K562 (cell line): ENCODE results near the gene GTF2A2. TPM values are rescaled to one million over a fixed set of nuclear protein-coding genes. Genes with fewer than 3 reads are reported as not detected.

ENCODE experiments used
- CBFB ChIP-seq: sonication (generic); formaldehyde crosslinking; IDR thresholded peaks from 2 replicates; pipeline ENCODE4 v1.4.0; 2020; ENCODE audit warnings: mild to moderate bottlenecking, missing genetic modification reagents
- CBX3 ChIP-seq, 2 experiments: IDR thresholded peaks; 1 replicate in 1 of 2; 2 replicates in 1 of 2; pipeline ENCODE4 v1.6.1; 2012; ENCODE audit warnings: inconsistent platforms in 2 of 2, low read length in 2 of 2, borderline replicate concordance in 1 of 2, control low read depth in 1 of 2
- CREB5 ChIP-seq: fragments of 250-450 bp; sonication (Bioruptor Pico); IDR thresholded peaks from 2 replicates; pipeline ENCODE4 v1.5.0; 2020; ENCODE audit warnings: mild to moderate bottlenecking
- CXXC5 ChIP-seq: fragments of 250-450 bp; sonication (Bioruptor Pico); IDR thresholded peaks from 2 replicates; pipeline ENCODE4 v1.8.0; 2022; ENCODE audit warnings: inconsistent platforms, mild to moderate bottlenecking, moderate library complexity
- EWSR1 ChIP-seq: fragments of 450-650 bp; IDR thresholded peaks from 2 replicates; pipeline ENCODE4 v1.6.1; 2018; ENCODE audit warnings: borderline replicate concordance, mild to moderate bottlenecking, low read depth, moderate library complexity; ENCODE audit not compliant: partially characterized antibody
- GABPB1 ChIP-seq: sonication (generic); formaldehyde crosslinking; IDR thresholded peaks from 2 replicates; pipeline ENCODE4 v1.8.0; 2022; ENCODE audit warnings: mild to moderate bottlenecking, missing genetic modification reagents
- HDAC1 ChIP-seq, 2 experiments: fragments of 450-650 bp; IDR thresholded peaks; 2 replicates each; pipeline ENCODE4 v1.6.1; 2016 to 2017; ENCODE audit warnings: inconsistent platforms in 1 of 2, mild to moderate bottlenecking in 1 of 2, moderate library complexity in 1 of 2
- LEF1 ChIP-seq: fragments of 450-650 bp; IDR thresholded peaks from 2 replicates; pipeline ENCODE4 v1.6.1; 2016; ENCODE audit warnings: mild to moderate bottlenecking
- MED1 ChIP-seq: sonication (generic); formaldehyde crosslinking; IDR thresholded peaks from 2 replicates; pipeline ENCODE4 v1.8.1; 2023; ENCODE audit warnings: missing genetic modification reagents, borderline replicate concordance
- NR2C1 ChIP-seq, 2 experiments: fragments of 450-650 bp; IDR thresholded peaks; 2 replicates each; pipeline ENCODE4 v1.6.1; 2017; ENCODE audit warnings: mild to moderate bottlenecking in 2 of 2, antibody characterized with exemption in 1 of 2, inconsistent platforms in 1 of 2, missing compliant biosample characterization in 1 of 2, missing genetic modification characterization in 1 of 2
- RBM39 ChIP-seq: fragments of 200-400 bp; formaldehyde crosslinking; optimal IDR thresholded peaks from 2 replicates; pipeline ENCODE3; 2018; ENCODE audit warnings: low read depth, low read length
- TEAD2 ChIP-seq: fragments of 450-650 bp; IDR thresholded peaks from 2 replicates; pipeline ENCODE4 v1.6.1; 2016; ENCODE audit warnings: missing genetic modification characterization, control low read depth, missing compliant biosample characterization
- TOE1 ChIP-seq, 2 experiments: fragments of 450-650 bp in 1 of 2; sonication (generic) in 1 of 2; formaldehyde crosslinking in 1 of 2; IDR thresholded peaks; 2 replicates each; pipeline versions ENCODE4 v1.7.1 to v1.8.0; 2016 to 2022; ENCODE audit warnings: borderline replicate concordance in 2 of 2, mild to moderate bottlenecking in 2 of 2, antibody characterized with exemption in 1 of 2, inconsistent platforms in 1 of 2, low read depth in 1 of 2, missing genetic modification reagents in 1 of 2, moderate library complexity in 1 of 2
- ZNF143 ChIP-seq: sonication (generic); formaldehyde crosslinking; IDR thresholded peaks from 2 replicates; pipeline ENCODE4 v1.9.0; 2022; ENCODE audit warnings: mild to moderate bottlenecking, missing genetic modification reagents
- ZNF253 ChIP-seq: fragments of 250-450 bp; sonication (Bioruptor Pico); conservative IDR thresholded peaks from 2 replicates; pipeline ENCODE4 v1.6.1; 2021; ENCODE audit warnings: mild to moderate bottlenecking
- ZNF407 ChIP-seq: fragments of 450-650 bp; IDR thresholded peaks from 2 replicates; pipeline ENCODE4 v1.6.1; 2016; ENCODE audit warnings: low read depth
- ZNF717 ChIP-seq: fragments of 250-450 bp; sonication (Bioruptor Pico); IDR thresholded peaks from 2 replicates; pipeline ENCODE4 v1.5.0; 2021
- ZSCAN29 ChIP-seq: fragments of 450-650 bp; IDR thresholded peaks from 2 replicates; pipeline ENCODE4 v1.6.1; 2017
- polyA plus RNA-seq, 8 experiments: library from polyadenylated mRNA; depleted of rRNA in 4 of 8; stranded (reverse) in 5 of 8; unstranded in 3 of 8; fragments of >200 nt; fragmentation: Nextera tagmentation in 2 of 8; fragmentation: Illumina TruSeq in 1 of 8; extraction: Ambion mirVana in 2 of 8; extraction: Trizol in 1 of 8; gene quantifications; 2 replicates each; pipeline versions ENCODE4 v1.2.1 to v1.2.3, GENCODE V29; 2011 to 2014; ENCODE audit warnings: inconsistent platforms in 1 of 8, missing spikeins in 1 of 8
- total RNA-seq, 7 experiments: library from RNA; depleted of rRNA in 6 of 7; stranded (reverse); fragments of >200 nt in 6 of 7; fragmentation: Illumina TruSeq in 2 of 7; extraction: Trizol in 2 of 7; gene quantifications; 2 replicates each; pipeline versions ENCODE4 v1.2.1 to v1.2.3, GENCODE V29; 2011 to 2021; ENCODE audit warnings: low replicate concordance in 1 of 7

GTF2A2 gene
- total and polyA plus RNA-seq, 9 of the 15 experiments (the other 6 are each of a cell fraction or from before 2014, with no cell fraction given) = 128 to 656 (median 172) TPM

GRCh38 chr15:59656897-59657634 lies at the start of gene GTF2A2 (continued):
- no peak for TF ChIP-seq ZNF407
- TF ChIP-seq ZNF143 (CRISPR knock-in tag) = no peak
- no peak for TF ChIP-seq ZNF253
- no peak for TF ChIP-seq MED1 (CRISPR knock-in tag)
- no peak for TF ChIP-seq CBX3 (IDR thresholded peaks at IDR 0.05; ENCODE audit: borderline replicate concordance in 1 of 2, low read length in 2 of 2)
- peak; percentile 97 for TF ChIP-seq CBFB (CRISPR knock-in tag)
- peak; percentile 96 for TF ChIP-seq GABPB1 (CRISPR knock-in tag)
- TF ChIP-seq ZSCAN29 = no peak
- no peak for TF ChIP-seq RBM39
- TF ChIP-seq HDAC1 (IDR thresholded peaks at IDR 0.05) = peak in 1 of 2 experiments; percentile 73; a peak in 2 of 4 replicates
- TF ChIP-seq ZNF717 (CRISPR knock-in tag) = no peak
- no peak for TF ChIP-seq EWSR1
- peak; percentile 98 for TF ChIP-seq NR2C1 (IDR thresholded peaks at IDR 0.05)
- peak; percentile 98 for TF ChIP-seq NR2C1 (tag; IDR thresholded peaks at IDR 0.05)
- TF ChIP-seq TOE1 (IDR thresholded peaks at IDR 0.05; ENCODE audit: borderline replicate concordance) = peak; percentile 37; the same call in 1 of the 2 replicates
- TF ChIP-seq TOE1 (CRISPR knock-in tag; IDR thresholded peaks at IDR 0.05; ENCODE audit: borderline replicate concordance, low read depth) = 0 out of 2 replicates have a peak, but pooled peaks have one; percentile 39
- TF ChIP-seq CREB5 = no peak
- peak; percentile 80 for TF ChIP-seq CXXC5 (CRISPR knock-in tag)
- no peak for TF ChIP-seq LEF1
- no peak for TF ChIP-seq TEAD2 (tag)
